Left cardiac atrium (tissue), 4 donors: Measurements from ENCODE around the gene TTLL10. TPM values are rescaled to one million over a fixed set of nuclear protein-coding genes. Genes with fewer than 3 reads are reported as not detected.
"Not testable (repeated sequence)": the region's sequence is repeated elsewhere in the genome, so short reads cannot be mapped to it uniquely, and the experiment has no call there.

Experiments used
- ATAC-seq, 2 donors: fragments of 200-7000 bp; cut with Tn5 transposase; one replicate each; pipeline ENCODE4 v1.9.1; 2020; ENCODE audit warnings: mild to moderate bottlenecking in 2 of 2, moderate library complexity in 2 of 2
- DNase-seq: peaks from one replicate; pipeline ENCODE4 v3.0.0-alpha.2; 2020
- intact Hi-C, 2 donors: fragments of 100-400 bp; cut with DNase I; formaldehyde crosslinking; loops; one replicate each; pipeline versions ENCODE4 v1.14.1 to v1.15.1; 2022 to 2023
- total RNA-seq, 2 donors: library from RNA; stranded (reverse); fragmentation: NEBNext Ultra II Directional; extraction: Animal tissue kit (Norgen Biotek cat#: 25700); gene quantifications; one replicate each; pipeline ENCODE4 v1.2.1, GENCODE V29; 2021
- donor health status: DM: no; HTN: yes; CAD: no.
- donor health status: DM: no; HTN: yes; CAD: no; lungs with severe emphysema.
- donor health status: DM: yes; HTN: yes; CAD: no.
- donor health status: Dilated cardiomyopathy.

TTLL10 gene
- total RNA-seq, 2 donors from 2014 or later, result not detected

GRCh38 chr1:1181129-1181937 is 7.7 kb downstream of the TTLL10 start:
- ATAC-seq (no peak), DNase-seq (no peak)
- intact Hi-C loops, result no loop called here

- intact Hi-C loops, result no loop called here
- ATAC-seq (no peak), DNase-seq (peak; percentile 15)
These were observed 8.3 kb downstream of the TTLL10 start for GRCh38 chr1:1181938-1182410.

GRCh38 chr1:1182491-1183220 is 9.0 kb downstream of the TTLL10 start:
- peak in 1 of 2 donors; percentile 24 for ATAC-seq
- intact Hi-C loops, result no loop called here
- DNase-seq, result peak; percentile 27

- intact Hi-C loops, result no loop called here
- DNase-seq (peak; percentile 16), ATAC-seq (peak in 1 of 2 donors; percentile 7)
These were observed 9.6 kb downstream of the TTLL10 start for GRCh38 chr1:1183221-1183747.

- DNase-seq (no peak), ATAC-seq (no peak)
- intact Hi-C loops, result no loop called here
These were observed 10.4 kb downstream of the TTLL10 start for GRCh38 chr1:1183833-1184775.

- DNase-seq (peak; percentile 21), ATAC-seq (no peak)
- intact Hi-C loops, result no loop called here
These were observed 11.6 kb downstream of the TTLL10 start for GRCh38 chr1:1185101-1185765.

- ATAC-seq (no peak), DNase-seq (no peak)
- intact Hi-C loops, result no loop called here
These were observed 14.3 kb downstream of the TTLL10 start for GRCh38 chr1:1187938-1188337.

- ATAC-seq, result no peak
These were observed 15.4 kb downstream of the TTLL10 start for GRCh38 chr1:1189111-1189510.

GRCh38 chr1:1191734-1192133 is 18.1 kb downstream of the TTLL10 start:
- intact Hi-C loops, result no loop called here
- ATAC-seq (no peak), DNase-seq (no peak)

More at GRCh38 chr1:1189111-1189510, 15.4 kb downstream of the TTLL10 start:
- intact Hi-C loops, result no loop called here
- no peak for DNase-seq

GRCh38 chr1:1194723-1195122 is 21.0 kb downstream of the TTLL10 start:
- no peak for DNase-seq
- ATAC-seq, result no peak
- intact Hi-C loops, result no loop called here

GRCh38 chr1:1195726-1196125 is 22.0 kb downstream of the TTLL10 start:
- ATAC-seq, DNase-seq, intact Hi-C loops: not testable (repeated sequence)

GRCh38 chr1:1196431-1197187 is 22.9 kb downstream of the TTLL10 start:
- intact Hi-C loops, result no loop called here
- DNase-seq, result no peak

GRCh38 chr1:1197188-1197500 is 23.5 kb downstream of the TTLL10 start:
- ATAC-seq (no peak), DNase-seq (no peak)
- intact Hi-C loops, result no loop called here

More at GRCh38 chr1:1196431-1197187, 22.9 kb downstream of the TTLL10 start:
- ATAC-seq, result no peak

GRCh38 chr1:1197551-1198422 is 24.1 kb downstream of the TTLL10 start:
- ATAC-seq (no peak), DNase-seq (peak; percentile 19)
- intact Hi-C loops, result no loop called here

GRCh38 chr1:1198423-1199140 is 24.9 kb downstream of the TTLL10 start:
- ATAC-seq, result no peak
- DNase-seq, result peak; percentile 15
- intact Hi-C loops, result no loop called here
